Natural killer cell treated with Interleukin-12 subunit alpha and Interleukin-12 subunit beta and Interleukin-15 and Interleukin-18, amount 100 ng/mL, for 72 hours (primary cell): Measurements from ENCODE around the gene CLDN6. TPM values are rescaled to one million over a fixed set of nuclear protein-coding genes. Genes with fewer than 3 reads are reported as not detected.

Experiments used
- ATAC-seq, 2 donors: fragments of 150-1000 bp; cut with Tn5 transposase in 1 of 2; sonication (Bioruptor Pico), chemical (Tn5 transposase) in 1 of 2; 2 replicates each; pipeline ENCODE4 v1.10.0; 2021
- DNase-seq: peaks from one replicate; pipeline ENCODE4 v3.0.0; 2022; ENCODE audit warnings: low spot score
- H3K27ac Mint-ChIP-seq, 2 donors: 1 replicate in 1 of 2; 2 replicates in 1 of 2; pipeline ENCODE4 v1.8.0; 2022; ENCODE audit warnings: mixed read lengths in 2 of 2, mild to moderate bottlenecking in 1 of 2, moderate library complexity in 1 of 2
- H3K27me3 Mint-ChIP-seq, 2 donors: 1 replicate in 1 of 2; 2 replicates in 1 of 2; pipeline ENCODE4 v1.8.0; 2022; ENCODE audit warnings: mixed read lengths in 2 of 2
- H3K36me3 Mint-ChIP-seq: one replicate; pipeline ENCODE4 v1.8.0; 2022; ENCODE audit warnings: mixed read lengths
- H3K4me1 Mint-ChIP-seq, 2 donors: 1 replicate in 1 of 2; 2 replicates in 1 of 2; pipeline ENCODE4 v1.8.0; 2022; ENCODE audit warnings: low read depth in 2 of 2, mixed read lengths in 2 of 2, mild to moderate bottlenecking in 1 of 2
- H3K4me3 Mint-ChIP-seq: one replicate; pipeline ENCODE4 v1.8.0; 2022; ENCODE audit warnings: mixed read lengths
- H3K9me3 Mint-ChIP-seq: 2 replicates; pipeline ENCODE4 v1.8.0; 2022; ENCODE audit warnings: mixed read lengths
- total RNA-seq, 2 donors: library from RNA; stranded (reverse); gene quantifications; one replicate each; pipeline ENCODE4 v1.2.3, GENCODE V29; 2022

The CLDN6 gene
- total RNA-seq, 2 donors from 2014 or later, result not detected

DNA sequence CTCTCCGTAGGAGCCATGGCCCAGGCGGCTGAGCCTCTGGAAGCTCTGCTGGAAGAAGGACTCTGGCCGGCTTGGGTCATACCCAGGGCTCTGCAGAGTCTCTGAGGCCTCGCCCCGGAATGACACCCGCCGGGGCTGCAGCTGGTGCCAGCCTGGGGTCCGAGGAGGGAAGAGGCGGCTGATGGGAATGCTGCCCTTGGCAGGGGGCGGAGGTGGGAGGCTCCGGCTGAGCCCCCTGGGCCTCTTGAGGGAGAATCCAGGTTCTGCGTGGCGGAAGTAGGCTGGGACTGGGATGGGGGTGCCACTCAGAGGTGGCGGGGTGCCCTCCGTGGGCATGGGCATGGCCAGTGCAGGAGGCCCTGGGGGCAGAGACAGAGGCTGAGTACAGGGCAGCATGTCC lies 41.3 kb downstream of the CLDN6 start:
- DNase-seq (no peak), ATAC-seq (no peak)
- H3K27me3 Mint-ChIP-seq, result no peaks in the 10 kb centered on the region
- H3K4me3 Mint-ChIP-seq, result no peak overlapping the region
- no peaks in the 10 kb centered on the region for H3K36me3 Mint-ChIP-seq
- H3K27ac Mint-ChIP-seq, result no peak overlapping the region
- H3K9me3 Mint-ChIP-seq, result no peaks in the 10 kb centered on the region
- peaks cover 8 to 16% of the 10 kb centered on the region in 2 donors for H3K4me1 Mint-ChIP-seq

DNA sequence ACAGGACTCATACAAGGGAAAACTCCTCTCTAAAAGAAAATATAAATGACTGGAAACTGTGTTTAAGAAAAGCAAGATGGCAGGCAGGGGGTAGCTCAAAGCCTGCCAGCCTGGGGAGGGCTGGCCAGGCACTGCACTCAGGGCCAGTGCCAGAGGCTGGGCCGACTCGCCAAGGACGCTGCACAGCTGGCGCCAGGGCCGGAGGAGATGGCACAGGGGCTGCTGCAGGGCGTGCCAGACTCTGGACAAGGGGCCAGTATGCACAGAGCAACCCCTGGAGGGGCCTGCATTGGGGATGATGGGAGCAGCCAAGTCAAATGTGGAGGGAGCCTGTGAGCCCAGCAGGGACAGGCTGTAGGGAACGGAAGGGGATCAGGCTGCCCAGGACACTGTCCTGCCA lies 41.8 kb downstream of the CLDN6 start:
- ATAC-seq (no peak), DNase-seq (no peak)
- Mint-ChIP-seq H3K9me3 (no peaks in the 10 kb centered on the region), H3K4me1 (peaks cover 6 to 13% of the 10 kb centered on the region in 2 donors), H3K4me3 (no peak overlapping the region), H3K27me3 (no peaks in the 10 kb centered on the region), H3K27ac (no peak overlapping the region), H3K36me3 (no peaks in the 10 kb centered on the region)

DNA sequence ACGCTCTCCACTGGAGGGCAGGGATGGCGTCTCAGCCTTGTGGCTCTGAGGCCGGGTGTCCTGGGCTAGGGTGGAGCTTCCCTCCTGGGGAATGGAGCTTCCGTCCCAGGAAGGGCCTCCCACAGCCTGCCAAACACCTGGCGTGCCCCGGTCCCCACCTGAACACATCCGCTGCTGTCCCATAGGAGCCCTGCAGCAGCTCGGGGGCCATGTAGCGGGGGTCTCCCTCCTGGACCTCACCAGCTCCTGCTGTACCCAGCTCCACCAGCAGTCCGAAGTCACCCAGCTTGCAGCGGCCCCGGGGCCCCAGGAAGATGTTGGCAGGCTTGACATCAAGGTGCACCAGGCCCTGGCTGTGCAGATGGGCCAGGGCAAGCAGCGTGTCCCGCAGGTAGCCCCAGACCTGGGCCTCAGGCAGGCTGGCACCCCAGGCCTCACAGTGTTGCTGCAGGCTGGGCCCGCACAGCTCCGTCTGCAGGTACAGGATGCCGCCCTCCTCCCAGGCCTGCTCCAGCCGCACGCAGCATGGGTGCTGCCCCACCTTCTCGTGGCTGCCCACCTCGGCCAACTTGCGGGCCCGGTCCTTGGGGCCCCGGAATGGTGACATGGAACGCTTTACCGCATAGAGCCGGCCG lies 42.7 kb downstream of the CLDN6 start:
- no peaks in the 10 kb centered on the region for H3K27me3 Mint-ChIP-seq
- DNase-seq (no peak), ATAC-seq (no peak)
- no peaks in the 10 kb centered on the region for H3K9me3 Mint-ChIP-seq
- H3K4me3 Mint-ChIP-seq, result no peak overlapping the region
- H3K4me1 Mint-ChIP-seq, result peaks cover 8 to 17% of the 10 kb centered on the region in 2 donors
- H3K36me3 Mint-ChIP-seq, result no peaks in the 10 kb centered on the region
- no peak overlapping the region for H3K27ac Mint-ChIP-seq

DNA sequence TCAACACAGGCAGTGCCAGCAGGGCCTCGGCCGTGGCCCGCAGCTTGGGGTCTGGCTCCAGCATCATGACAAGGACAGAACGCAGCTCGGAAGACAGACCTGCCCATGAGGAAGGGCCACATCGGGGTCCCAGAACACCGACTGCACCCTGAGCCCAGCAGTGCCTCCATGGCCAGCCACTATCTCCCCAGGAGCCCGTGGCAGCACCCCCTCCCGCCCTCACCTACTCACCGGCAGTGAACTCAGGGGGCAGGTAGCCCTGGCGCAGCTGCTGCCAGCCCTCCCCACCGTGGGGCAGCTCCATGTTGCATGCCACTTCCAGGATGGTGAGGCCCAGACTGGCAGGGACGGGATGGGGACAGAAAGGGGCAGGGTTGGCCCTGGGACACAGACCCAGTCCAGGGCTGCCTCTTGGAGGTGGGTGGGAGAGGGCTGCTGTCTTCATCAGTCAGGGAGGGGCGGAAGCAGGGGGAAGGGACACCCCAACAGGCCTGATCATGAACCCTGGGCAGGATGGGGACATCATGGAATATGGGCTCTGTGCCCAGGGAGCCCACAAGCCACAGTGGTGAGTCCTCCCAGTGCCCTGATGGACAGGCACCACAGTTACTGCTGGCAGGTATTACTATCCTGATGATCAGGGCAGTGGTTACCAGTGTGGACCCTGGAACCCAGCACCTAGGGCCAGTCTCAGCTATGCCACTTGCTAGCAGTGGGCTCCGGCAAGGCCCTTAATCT lies 43.5 kb downstream of the CLDN6 start:
- DNase-seq, result no peak
- no peak for ATAC-seq
- Mint-ChIP-seq H3K27me3 (no peaks in the 10 kb centered on the region), H3K4me1 (peaks cover 8 to 17% of the 10 kb centered on the region in 2 donors), H3K4me3 (no peak overlapping the region), H3K27ac (no peak overlapping the region), H3K9me3 (no peaks in the 10 kb centered on the region), H3K36me3 (no peaks in the 10 kb centered on the region)

DNA sequence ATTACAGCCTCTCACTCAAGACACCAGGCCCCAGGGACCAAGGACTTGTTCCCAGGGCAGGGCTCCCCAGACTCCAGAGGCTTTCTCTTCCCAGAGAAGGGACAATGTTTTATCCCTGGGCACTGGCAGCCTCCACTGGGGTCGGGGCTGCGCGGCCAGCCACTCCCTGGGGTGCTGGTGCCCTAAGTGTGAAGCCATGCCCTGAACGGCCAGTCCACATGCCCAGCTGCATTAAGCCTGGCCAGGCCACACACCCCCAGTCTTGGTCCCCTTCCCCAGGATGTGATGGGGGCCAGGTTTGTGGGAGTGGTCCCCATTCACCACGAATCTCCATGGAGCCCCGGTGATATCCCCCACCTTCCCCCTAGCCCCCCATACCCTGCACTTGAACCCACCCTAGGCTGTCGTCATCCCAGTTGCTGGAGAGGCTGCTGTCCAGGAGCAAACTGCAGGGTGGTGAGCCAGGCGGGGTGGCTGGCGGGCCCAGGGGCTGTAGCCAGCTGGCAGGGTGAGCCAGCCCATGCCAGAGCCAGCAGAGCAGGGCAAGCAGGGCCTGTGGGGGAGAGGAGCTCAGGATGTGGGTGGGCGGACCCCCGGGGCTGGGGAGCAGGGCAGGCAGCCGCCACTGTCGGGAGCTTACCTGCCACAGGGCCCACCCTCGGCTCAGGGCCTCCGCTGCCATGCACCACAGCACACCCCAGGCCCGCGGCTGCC lies 44.2 kb downstream of the CLDN6 start:
- Mint-ChIP-seq H3K27me3 (no peaks in the 10 kb centered on the region), H3K27ac (no peak overlapping the region), H3K9me3 (no peaks in the 10 kb centered on the region), H3K36me3 (no peaks in the 10 kb centered on the region), H3K4me1 (peaks cover 8 to 17% of the 10 kb centered on the region in 2 donors), H3K4me3 (no peak overlapping the region)
- DNase-seq, result no peak
- ATAC-seq, result no peak

DNA sequence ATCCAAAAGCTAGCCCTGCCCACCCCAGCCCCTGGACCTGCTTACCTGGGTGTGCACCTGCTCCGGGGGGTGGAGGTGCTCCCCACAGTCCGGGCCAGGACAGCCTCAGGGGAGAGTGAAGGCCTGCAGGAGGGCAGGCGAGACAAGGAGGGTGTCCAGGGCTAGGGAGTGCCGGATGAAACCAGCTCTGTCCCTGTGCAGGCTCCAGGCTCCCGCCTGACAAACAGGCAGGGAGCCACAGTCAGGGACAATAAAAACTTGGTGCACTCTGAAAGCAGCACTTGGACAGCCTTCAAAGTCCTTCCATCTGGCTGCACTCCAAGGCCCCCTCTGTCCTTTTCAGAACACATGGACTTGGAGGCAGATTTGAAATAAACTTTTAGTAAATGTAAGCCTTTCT lies 44.9 kb downstream of the CLDN6 start:
- no peak overlapping the region for H3K4me3 Mint-ChIP-seq
- DNase-seq, result no peak

DNA sequence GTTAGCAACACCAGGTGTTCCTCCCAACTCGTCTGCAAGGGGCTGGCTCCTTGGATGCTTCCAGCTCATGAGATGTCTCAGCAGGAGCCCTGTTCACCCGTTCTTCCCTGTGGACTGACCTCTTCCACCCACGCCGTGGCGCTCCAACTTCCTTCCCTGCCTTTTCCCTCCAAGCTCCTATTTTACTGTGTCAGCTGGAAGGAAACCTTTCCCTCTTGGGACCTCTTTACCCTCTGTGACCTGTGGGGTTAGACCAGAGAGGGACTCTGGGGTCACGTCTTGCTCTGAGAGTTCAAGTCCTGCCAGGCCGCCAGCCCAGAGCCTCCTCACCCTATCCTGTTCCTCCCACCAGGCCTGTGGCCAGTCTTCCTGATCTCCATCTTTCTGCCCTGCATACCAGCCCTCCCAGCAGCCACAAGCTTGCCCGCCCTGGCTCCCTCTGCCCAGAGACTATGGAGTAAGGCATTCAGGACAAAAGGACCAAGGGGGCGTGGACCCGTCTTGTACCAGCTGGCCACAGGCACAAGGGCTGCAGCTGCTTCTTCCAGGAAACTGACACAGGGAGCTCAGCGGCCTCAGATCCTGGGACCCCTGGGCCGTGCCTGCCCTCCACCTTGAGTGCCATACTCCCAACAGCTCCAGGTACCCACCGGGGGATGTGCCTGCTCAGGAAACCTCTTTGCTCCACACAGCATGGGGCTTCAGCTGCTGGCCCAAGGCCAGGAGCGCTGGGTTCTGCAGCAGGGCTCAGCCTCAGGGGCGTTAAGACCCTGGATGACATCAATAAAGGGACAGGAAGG lies 45.8 kb downstream of the CLDN6 start:
- no peaks in the 10 kb centered on the region for H3K9me3 Mint-ChIP-seq
- peaks cover 14 to 26% of the 10 kb centered on the region in 2 donors for H3K4me1 Mint-ChIP-seq
- H3K27ac Mint-ChIP-seq, result peak overlapping the region; percentile 53 to 60
- DNase-seq, result no peak
- H3K27me3 Mint-ChIP-seq, result peaks cover 5% of the 10 kb centered on the region in 2 donors
- no peak for ATAC-seq
- no peaks in the 10 kb centered on the region for H3K36me3 Mint-ChIP-seq
- peak overlapping the region; percentile 65 for H3K4me3 Mint-ChIP-seq

More for the DNA sequence above, 44.9 kb downstream of the CLDN6 start:
- Mint-ChIP-seq H3K4me1 (peaks cover 14 to 23% of the 10 kb centered on the region in 2 donors), H3K36me3 (no peaks in the 10 kb centered on the region), H3K27ac (no peak overlapping the region), H3K27me3 (peaks cover 3% of the 10 kb centered on the region in 2 donors), H3K9me3 (no peaks in the 10 kb centered on the region)
- no peak for ATAC-seq

DNA sequence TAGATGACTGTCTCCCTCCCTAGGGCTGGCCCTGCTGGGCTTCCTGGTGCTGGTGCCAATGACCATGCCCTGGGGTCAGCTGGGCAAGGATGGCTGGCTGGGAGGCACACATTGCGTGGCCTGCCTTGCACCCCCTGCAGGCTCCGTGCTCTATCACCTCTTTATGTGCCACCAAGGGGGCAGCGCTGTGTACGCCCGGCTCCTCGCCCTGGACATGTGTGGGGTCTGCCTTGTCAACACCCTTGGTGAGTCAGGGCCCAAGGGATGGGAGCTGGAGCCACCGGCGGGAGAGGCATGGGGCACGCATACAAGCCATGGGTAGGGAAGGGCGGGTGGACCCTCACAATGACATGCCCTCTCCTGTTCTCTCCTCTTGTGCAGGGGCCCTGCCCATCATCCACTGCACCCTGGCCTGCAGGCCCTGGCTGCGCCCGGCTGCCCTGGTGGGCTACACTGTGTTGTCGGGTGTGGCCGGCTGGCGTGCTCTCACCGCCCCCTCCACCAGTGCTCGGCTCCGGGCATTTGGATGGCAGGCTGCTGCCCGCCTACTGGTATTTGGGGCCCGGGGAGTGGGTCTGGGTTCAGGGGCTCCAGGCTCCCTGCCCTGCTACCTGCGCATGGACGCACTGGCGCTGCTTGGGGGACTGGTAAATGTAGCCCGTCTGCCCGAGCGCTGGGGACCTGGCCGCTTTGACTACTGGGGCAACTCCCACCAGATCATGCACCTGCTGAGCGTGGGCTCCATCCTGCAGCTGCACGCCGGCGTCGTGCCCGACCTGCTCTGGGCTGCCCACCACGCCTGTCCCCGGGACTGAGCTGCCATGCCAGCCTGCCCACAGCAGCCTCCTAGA lies 46.6 kb downstream of the CLDN6 start:
- H3K4me1 Mint-ChIP-seq, result peaks cover 14 to 26% of the 10 kb centered on the region in 2 donors
- no peak for ATAC-seq

DNA sequence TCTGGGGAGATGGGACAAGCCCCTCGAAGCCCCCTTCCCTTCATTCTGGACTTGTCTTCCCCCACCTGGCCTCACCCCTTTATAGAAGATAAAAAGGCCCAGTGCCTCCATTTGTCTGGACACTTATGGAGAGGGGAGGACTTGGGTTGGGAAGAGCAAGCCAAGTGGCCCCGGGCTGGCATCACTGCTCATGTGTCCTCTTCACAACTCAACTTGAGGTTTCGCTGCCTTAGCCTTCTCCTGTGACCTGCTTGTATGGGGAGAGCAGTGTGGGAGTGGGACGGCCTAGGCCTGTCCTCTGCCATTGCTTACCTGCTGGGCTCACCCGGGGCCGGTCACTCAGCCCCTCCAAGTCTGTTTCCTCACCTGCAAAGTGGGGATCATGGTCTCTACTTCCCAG lies 47.4 kb downstream of the CLDN6 start:
- no peak for DNase-seq

More for the DNA sequence above, 46.6 kb downstream of the CLDN6 start:
- Mint-ChIP-seq H3K9me3 (no peaks in the 10 kb centered on the region), H3K27me3 (peaks cover 5% of the 10 kb centered on the region in 2 donors), H3K27ac (peak overlapping the region; percentile 53 to 78), H3K4me3 (peak overlapping the region; percentile 67), H3K36me3 (no peaks in the 10 kb centered on the region)
- no peak for DNase-seq

DNA sequence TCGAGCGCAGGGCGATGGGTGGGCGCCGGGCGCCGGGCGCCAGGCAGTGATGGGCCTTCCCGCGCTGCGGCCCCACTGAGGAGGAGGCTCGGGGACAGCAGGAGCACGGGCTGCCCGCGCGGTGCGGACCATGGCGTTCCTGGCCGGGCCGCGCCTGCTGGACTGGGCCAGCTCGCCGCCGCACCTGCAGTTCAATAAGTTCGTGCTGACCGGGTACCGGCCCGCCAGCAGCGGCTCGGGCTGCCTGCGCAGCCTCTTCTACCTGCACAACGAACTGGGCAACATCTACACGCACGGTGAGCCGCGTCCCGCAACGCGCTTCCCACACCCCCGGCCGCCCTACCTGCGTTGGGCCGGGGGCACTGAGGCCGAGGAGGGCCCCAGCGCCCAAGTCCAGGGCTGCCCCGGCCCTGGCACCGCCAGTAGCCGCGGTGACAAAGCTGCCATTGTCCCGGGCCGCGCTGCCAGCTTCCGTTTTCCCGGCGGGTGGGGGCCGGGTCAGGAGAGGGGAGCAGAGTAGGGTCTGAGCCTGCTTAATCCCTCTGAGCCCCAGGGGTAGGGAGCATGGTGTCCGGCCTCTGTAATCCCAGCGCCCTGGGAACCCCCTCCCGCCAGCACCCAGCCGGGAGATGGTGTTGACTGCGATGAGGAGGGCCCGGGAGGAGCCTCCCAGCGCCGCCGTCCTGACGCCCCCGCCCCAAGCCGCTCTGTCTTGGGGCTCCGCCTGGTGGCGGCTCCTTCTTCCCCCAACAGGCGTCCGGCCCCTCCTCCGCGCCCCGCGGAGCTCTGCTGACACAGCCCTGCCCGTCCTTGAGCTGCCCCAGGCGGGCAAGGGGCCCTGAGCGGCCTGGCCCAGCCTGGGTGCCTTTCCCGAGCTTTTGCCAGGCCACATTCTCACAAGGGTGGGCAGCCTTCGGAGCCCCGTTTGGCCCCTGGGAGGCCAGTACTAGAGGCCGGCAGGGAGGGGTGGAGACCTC lies 48.1 kb downstream of the CLDN6 start:
- DNase-seq (no peak), ATAC-seq (peak; percentile 62 to 73)
- Mint-ChIP-seq H3K9me3 (no peaks in the 10 kb centered on the region), H3K36me3 (no peaks in the 10 kb centered on the region), H3K27me3 (peaks cover 5% of the 10 kb centered on the region in 2 donors), H3K27ac (no peak overlapping the region), H3K4me3 (peak overlapping the region; percentile 67), H3K4me1 (peaks cover 14 to 26% of the 10 kb centered on the region in 2 donors)

More for the DNA sequence above, 47.4 kb downstream of the CLDN6 start:
- no peaks in the 10 kb centered on the region for H3K36me3 Mint-ChIP-seq
- peaks cover 5% of the 10 kb centered on the region in 2 donors for H3K27me3 Mint-ChIP-seq
- ATAC-seq, result no peak
- H3K9me3 Mint-ChIP-seq, result no peaks in the 10 kb centered on the region
- H3K4me3 Mint-ChIP-seq, result peak overlapping the region; percentile 67
- peak overlapping the region in 1 of 2 donors; percentile 78 for H3K27ac Mint-ChIP-seq
- H3K4me1 Mint-ChIP-seq, result peaks cover 14 to 26% of the 10 kb centered on the region in 2 donors

DNA sequence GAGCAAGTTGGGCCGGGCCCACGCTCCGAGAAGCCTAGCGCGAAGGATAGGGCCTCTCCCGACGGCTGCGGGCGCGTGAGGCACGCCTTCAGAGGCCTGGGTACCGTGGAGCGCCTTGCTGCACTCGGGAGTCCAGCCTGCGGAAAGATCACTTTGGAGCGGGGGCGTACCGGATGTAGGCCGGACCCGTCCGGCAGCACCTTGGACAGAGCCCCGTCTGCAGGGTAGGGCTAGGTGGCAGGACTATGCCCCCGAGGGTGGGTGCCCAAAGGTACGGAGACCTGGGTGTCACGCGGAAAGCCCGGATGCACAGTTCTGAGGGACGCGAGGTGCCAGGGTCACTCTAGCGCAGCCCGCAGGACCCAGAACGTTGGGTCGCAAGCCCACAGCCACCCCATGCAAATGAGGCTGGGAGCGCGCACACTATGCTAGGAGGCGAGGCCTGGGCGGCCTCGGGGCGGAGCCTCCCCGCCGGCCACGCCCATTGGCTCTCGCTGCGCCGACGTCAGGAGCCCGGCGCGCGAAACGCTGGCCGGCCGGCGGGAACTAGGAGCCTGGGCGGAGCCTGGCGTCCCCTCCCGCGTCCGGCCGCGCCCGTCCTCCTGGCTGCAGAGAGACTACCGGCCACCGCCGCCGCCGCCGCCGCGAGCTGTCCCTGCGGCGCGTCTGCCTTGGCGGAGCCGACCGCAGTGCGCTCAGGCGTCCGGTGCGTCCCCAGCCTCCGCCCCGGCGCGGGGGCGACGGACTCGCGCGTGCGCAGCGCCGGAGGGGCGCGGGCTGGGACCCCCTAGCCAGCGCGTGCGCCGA lies 49.0 kb downstream of the CLDN6 start, which contains the start of gene PAQR4:
Gene PAQR4 (plus strand): TSS at position 611 of the 807 bp plus-strand sequence. CDS start 327 bp downstream, outside the sequence.
- no peaks in the 10 kb centered on the region for H3K9me3 Mint-ChIP-seq
- H3K27me3 Mint-ChIP-seq, result peaks cover 5 to 7% of the 10 kb centered on the region in 2 donors
- peaks cover 17 to 26% of the 10 kb centered on the region in 2 donors for H3K4me1 Mint-ChIP-seq
- ATAC-seq, result peak; percentile 89 to 94
- peak within 1 kb of the TSS; percentile 76 for H3K4me3 Mint-ChIP-seq
- no peak within 1 kb of the TSS for H3K27ac Mint-ChIP-seq
- peak; percentile 92 for DNase-seq
- H3K36me3 Mint-ChIP-seq, result no peaks in the 10 kb centered on the region
